H1 (cell line): ENCODE measurements around the gene UBE2F. TPM values are rescaled to one million over a fixed set of nuclear protein-coding genes. Genes with fewer than 3 reads are reported as not detected.

Experiments
- CTCF ChIA-PET: fragments of 300-600 bp; sonication (Branson Sonifier 250); formaldehyde crosslinking; loops from one replicate; lab custom pipeline; 2021; ENCODE audit not compliant: partially characterized antibody; lab: Charles Lee
- POLR2A ChIA-PET: fragments of 300-600 bp; sonication (Branson Sonifier 250); formaldehyde crosslinking; loops from one replicate; lab custom pipeline; 2021; ENCODE audit warnings: inconsistent platforms; ENCODE audit not compliant: partially characterized antibody; lab: Charles Lee
- DNase-seq, 2 experiments: peaks; one replicate each; pipeline versions ENCODE4 v3.0.0 to v3.0.0-alpha.2; 2010 to 2022; ENCODE audit warnings: low spot score in 2 of 2, low read depth in 1 of 2, mixed read lengths in 1 of 2
- FAIRE-seq: peaks from 2 replicates; lab custom pipeline; 2011; peaks lifted over from hg19 to GRCh38; lab: Jason Lieb, UNC
- H2AFZ ChIP-seq: 2 replicates; pipeline ENCODE4 v1.8.1; 2012; ENCODE audit warnings: low read length, inconsistent platforms
- H2AK5ac ChIP-seq: 2 replicates; pipeline ENCODE4 v1.6.1; 2013; ENCODE audit warnings: low read depth, low read length
- H2BK120ac ChIP-seq: replicated peaks from 2 replicates; pipeline ENCODE3; 2013; ENCODE audit warnings: low read depth, low read length, inconsistent platforms
- H2BK12ac ChIP-seq: 2 replicates; pipeline ENCODE4 v1.6.1; 2013; ENCODE audit warnings: low read depth, low read length
- H2BK15ac ChIP-seq: 2 replicates; pipeline ENCODE4 v1.6.1; 2013; ENCODE audit warnings: low read length
- H2BK20ac ChIP-seq: 2 replicates; pipeline ENCODE4 v1.6.1; 2013; ENCODE audit warnings: low read length
- H2BK5ac ChIP-seq: 2 replicates; pipeline ENCODE4 v1.6.1; 2013; ENCODE audit warnings: low read depth, low read length
- H3K14ac ChIP-seq: 2 replicates; pipeline ENCODE4 v1.6.1; 2013; ENCODE audit warnings: inconsistent platforms; ENCODE audit not compliant: insufficient read length
- H3K18ac ChIP-seq: 2 replicates; pipeline ENCODE4 v1.6.1; 2013; ENCODE audit warnings: low read length; ENCODE audit errors: extremely low read depth
- H3K23ac ChIP-seq: 2 replicates; pipeline ENCODE4 v1.6.1; 2013; ENCODE audit warnings: inconsistent platforms; ENCODE audit not compliant: insufficient read length
- H3K23me2 ChIP-seq: 2 replicates; pipeline ENCODE4 v1.6.1; 2013; ENCODE audit warnings: low read depth, low read length
- H3K27ac ChIP-seq: 2 replicates; pipeline ENCODE4 v1.6.1; 2011; ENCODE audit warnings: low read depth, low read length, inconsistent platforms
- H3K27me3 ChIP-seq, 4 experiments: replicated peaks in 1 of 4; 1 replicate in 1 of 4; 2 replicates in 3 of 4; pipeline versions ENCODE4 v1.6.1 to v1.8.1; 2011 to 2013; ENCODE audit warnings: low read length in 3 of 4, mild to moderate bottlenecking in 3 of 4, inconsistent platforms in 2 of 4, mixed read lengths in 2 of 4, moderate library complexity in 1 of 4; ENCODE audit not compliant: control insufficient read depth in 3 of 4, insufficient read depth in 3 of 4; ENCODE audit errors: extremely low read depth in 1 of 4
- H3K36me3 ChIP-seq, 4 experiments: 2 replicates each; pipeline versions ENCODE4 v1.6.1 to v1.8.1; 2011 to 2013; ENCODE audit warnings: mild to moderate bottlenecking in 4 of 4, low read length in 3 of 4, moderate library complexity in 2 of 4, control low read depth in 1 of 4, inconsistent platforms in 1 of 4; ENCODE audit not compliant: insufficient read depth in 4 of 4, control insufficient read depth in 2 of 4
- H3K4ac ChIP-seq: replicated peaks from 2 replicates; pipeline ENCODE3; 2013; ENCODE audit warnings: low read length, low read depth, mixed read lengths, inconsistent platforms; ENCODE audit not compliant: insufficient read length
- H3K4me1 ChIP-seq, 4 experiments: replicated peaks in 1 of 4; 1 replicate in 1 of 4; 2 replicates in 3 of 4; pipeline versions ENCODE4 v1.6.1 to v1.8.1; 2011 to 2013; ENCODE audit warnings: low read length in 3 of 4, inconsistent platforms in 2 of 4, mixed read lengths in 1 of 4; ENCODE audit not compliant: insufficient read depth in 4 of 4, control insufficient read depth in 3 of 4
- H3K4me2 ChIP-seq, 2 experiments: 2 replicates each; pipeline versions ENCODE4 v1.6.1 to v1.8.1; 2011 to 2013; ENCODE audit warnings: low read depth in 2 of 2, low read length in 2 of 2, control low read depth in 1 of 2, inconsistent platforms in 1 of 2, mild to moderate bottlenecking in 1 of 2; ENCODE audit not compliant: insufficient read depth in 1 of 2
- H3K4me3 ChIP-seq, 4 experiments: fragments of 200-600, 300-600 bp in 1 of 4; sonication (generic), shearing (Covaris generic), sonication (Bioruptor Twin) in 1 of 4; 2 replicates each; pipeline versions ENCODE4 v1.5.1 to v1.8.1; 2011 to 2016; ENCODE audit warnings: low read length in 4 of 4, low read depth in 3 of 4, control low read depth in 2 of 4, inconsistent platforms in 2 of 4, mild to moderate bottlenecking in 2 of 4, mixed read lengths in 1 of 4, moderate library complexity in 1 of 4; ENCODE audit not compliant: insufficient read depth in 2 of 4; ENCODE audit errors: extremely low read depth in 1 of 4
- H3K56ac ChIP-seq: replicated peaks from 2 replicates; pipeline ENCODE3; 2013; ENCODE audit warnings: low read depth, mild to moderate bottlenecking, mixed read lengths, low read length, inconsistent platforms; ENCODE audit not compliant: insufficient read length
- H3K79me1 ChIP-seq: 2 replicates; pipeline ENCODE4 v1.6.1; 2013; ENCODE audit warnings: low read depth, low read length, control low read depth
- H3K79me2 ChIP-seq, 2 experiments: 2 replicates each; pipeline versions ENCODE4 v1.6.1 to v1.8.1; 2012 to 2013; ENCODE audit warnings: low read length in 2 of 2, mild to moderate bottlenecking in 2 of 2, inconsistent platforms in 1 of 2; ENCODE audit not compliant: insufficient read depth in 2 of 2, control insufficient read depth in 1 of 2
- H3K9ac ChIP-seq, 4 experiments: replicated peaks in 1 of 4; 1 replicate in 1 of 4; 2 replicates in 3 of 4; pipeline versions ENCODE4 v1.6.1 to v1.8.1; 2011 to 2013; ENCODE audit warnings: low read depth in 3 of 4, low read length in 3 of 4, control low read depth in 2 of 4, mild to moderate bottlenecking in 2 of 4, moderate library complexity in 2 of 4, inconsistent platforms in 1 of 4; ENCODE audit errors: extremely low read depth in 1 of 4
- H3K9me3 ChIP-seq, 2 experiments: 2 replicates each; pipeline versions ENCODE4 v1.6.1 to v1.8.1; 2012 to 2013; ENCODE audit warnings: mild to moderate bottlenecking in 2 of 2, moderate library complexity in 2 of 2, control low read depth in 1 of 2, inconsistent platforms in 1 of 2, low read depth in 1 of 2, low read length in 1 of 2, mixed read lengths in 1 of 2; ENCODE audit not compliant: insufficient read depth in 2 of 2
- H4K20me1 ChIP-seq, 2 experiments: replicated peaks in 1 of 2; 2 replicates each; pipeline versions ENCODE3 to v1.8.1; 2011 to 2013; ENCODE audit warnings: inconsistent platforms in 2 of 2, low read length in 2 of 2, mild to moderate bottlenecking in 1 of 2; ENCODE audit not compliant: insufficient read depth in 2 of 2, control insufficient read depth in 1 of 2
- H4K5ac ChIP-seq: 2 replicates; pipeline ENCODE4 v1.6.1; 2013; ENCODE audit warnings: low read length, low read depth, mixed read lengths, inconsistent platforms; ENCODE audit not compliant: insufficient read length
- H4K8ac ChIP-seq: 2 replicates; pipeline ENCODE4 v1.8.0; 2013; ENCODE audit warnings: mild to moderate bottlenecking, moderate library complexity, low read length, inconsistent platforms; ENCODE audit not compliant: insufficient read depth; ENCODE audit errors: extremely low read depth
- H4K91ac ChIP-seq: replicated peaks from 2 replicates; pipeline ENCODE3; 2013; ENCODE audit warnings: low read length, mixed read lengths, inconsistent platforms; ENCODE audit not compliant: insufficient read length
- BRCA1 ChIP-seq: IDR thresholded peaks from 2 replicates; pipeline ENCODE4 v1.6.1; 2012; ENCODE audit warnings: low read depth, low read length, improper control_type of control experiment
- WGBS, 2 experiments: shearing (Covaris generic) in 1 of 2; methylation state at CpG; one replicate each; pipeline versions ENCODE4 v1.1.6 to v1.1.7; 2013 to 2015; ENCODE audit warnings: low lambda C conversion rate in 2 of 2, mixed read lengths in 2 of 2, inconsistent platforms in 1 of 2, low coverage in 1 of 2, missing lambda C conversion rate in 1 of 2; ENCODE audit not compliant: insufficient replicate concordance in 2 of 2, insufficient coverage in 1 of 2, insufficient read length in 1 of 2; ENCODE audit errors: extremely low coverage in 1 of 2, missing lambda C conversion rate in 1 of 2; 5-methylcytosine and 5-hydroxymethylcytosine counted together
- polyA plus RNA-seq, 7 experiments: library from polyadenylated mRNA; depleted of rRNA in 3 of 7; stranded (reverse) in 5 of 7; unstranded in 2 of 7; fragments of >200 nt in 5 of 7; fragments of 200-250 nt in 2 of 7; gene quantifications; 1 replicate in 5 of 7; 2 replicates in 1 of 7; 4 replicates in 1 of 7; pipeline versions ENCODE4 v1.2.1 to v1.2.3, GENCODE V29; 2011 to 2013; ENCODE audit warnings: missing spikeins in 2 of 7, mixed read lengths in 2 of 7
- total RNA-seq: library from RNA; stranded (reverse); fragmentation: NEBNext Ultra II Directional; extraction: Animal tissue kit (Norgen Biotek cat#: 25700); gene quantifications from 2 replicates; pipeline ENCODE4 v1.2.1, GENCODE V29; 2021

Gene UBE2F
- total and polyA plus RNA-seq, 2 of the 8 experiments (the other 6 are each of a cell fraction or from before 2014, with no cell fraction given), result 43.3 to 59.8 TPM

DNA sequence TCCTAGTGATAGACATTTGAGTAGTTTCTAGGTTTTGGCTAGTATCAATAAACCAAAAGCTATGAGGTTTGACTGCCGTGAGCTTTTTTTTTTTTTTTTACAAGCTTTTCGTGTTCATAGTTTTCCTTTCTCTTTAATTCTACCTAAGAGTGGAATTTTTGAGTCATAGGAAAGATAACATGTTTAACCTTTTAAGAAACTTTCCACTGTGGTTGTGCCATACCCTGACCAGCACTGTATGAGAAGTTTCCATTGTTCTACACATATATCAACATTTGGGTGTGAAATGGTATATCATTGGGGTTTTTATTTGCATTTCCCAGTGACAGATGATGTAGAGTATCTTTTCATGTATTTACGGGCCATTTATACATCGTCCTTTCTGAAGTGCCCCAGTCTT, 31.7 kb downstream of the UBE2F start:
- Histone ChIP-seq H4K8ac (no peak overlapping the region), H3K9me3 (no peaks in the 10 kb centered on the region; a peak in 1 of 4 replicates), H4K91ac (no peak overlapping the region), H3K79me2 (no peaks in the 10 kb centered on the region; a peak in 1 of 4 replicates), H3K27ac (no peak overlapping the region), H4K20me1 (peaks cover 1 to 2% of the 10 kb centered on the region in 2 experiments), H3K18ac (no peak overlapping the region), H3K4me2 (no peak overlapping the region), H3K56ac (no peak overlapping the region), H2AFZ (no peak overlapping the region), H4K5ac (no peak overlapping the region), H3K4ac (no peak overlapping the region), H3K4me1 (no peaks in the 10 kb centered on the region), H2BK5ac (no peak overlapping the region), H3K23ac (no peak overlapping the region), H3K79me1 (no peaks in the 10 kb centered on the region), H3K9ac (no peak overlapping the region), H3K23me2 (no peaks in the 10 kb centered on the region), H3K36me3 (peaks cover 0 to 7% (median 5%) of the 10 kb centered on the region in 4 experiments; a peak in 5 of 8 replicates), H2AK5ac (no peak overlapping the region), H2BK15ac (no peak overlapping the region), H2BK20ac (no peak overlapping the region), H3K14ac (no peak overlapping the region), H2BK12ac (no peak overlapping the region), H3K27me3 (no peaks in the 10 kb centered on the region), H3K4me3 (no peak overlapping the region), H2BK120ac (no peak overlapping the region)
- FAIRE-seq, result no peak
- CTCF ChIA-PET, result no interaction called here
- POLR2A ChIA-PET, result no interaction called here
- TF ChIP-seq BRCA1, result no peak
- 87% methylated on average over 4 of the region's 4 CpGs; no CpG with 5 or more reads in 1 of the 2 experiments for WGBS, 2 experiments
- no peak for DNase-seq
